GM12865 (cell line): Measurements from ENCODE around the gene TRAM2.

Source experiments
- DNase-seq: peaks from one replicate; pipeline ENCODE4 v3.0.0; 2010; ENCODE audit warnings: low read depth
- H3K4me3 ChIP-seq: 2 replicates; pipeline ENCODE4 v1.5.1; 2011; ENCODE audit warnings: mild to moderate bottlenecking, low read depth, low read length, control low read depth
- TF ChIP-seq, protein P1 (sequence below): IDR thresholded peaks from 2 replicates; pipeline ENCODE4 v1.5.1; 2011; ENCODE audit warnings: low read length, control low read depth, low read depth, inconsistent platforms; ENCODE audit not compliant: insufficient read depth; ENCODE audit errors: missing control alignments

Gene TRAM2

DNA sequence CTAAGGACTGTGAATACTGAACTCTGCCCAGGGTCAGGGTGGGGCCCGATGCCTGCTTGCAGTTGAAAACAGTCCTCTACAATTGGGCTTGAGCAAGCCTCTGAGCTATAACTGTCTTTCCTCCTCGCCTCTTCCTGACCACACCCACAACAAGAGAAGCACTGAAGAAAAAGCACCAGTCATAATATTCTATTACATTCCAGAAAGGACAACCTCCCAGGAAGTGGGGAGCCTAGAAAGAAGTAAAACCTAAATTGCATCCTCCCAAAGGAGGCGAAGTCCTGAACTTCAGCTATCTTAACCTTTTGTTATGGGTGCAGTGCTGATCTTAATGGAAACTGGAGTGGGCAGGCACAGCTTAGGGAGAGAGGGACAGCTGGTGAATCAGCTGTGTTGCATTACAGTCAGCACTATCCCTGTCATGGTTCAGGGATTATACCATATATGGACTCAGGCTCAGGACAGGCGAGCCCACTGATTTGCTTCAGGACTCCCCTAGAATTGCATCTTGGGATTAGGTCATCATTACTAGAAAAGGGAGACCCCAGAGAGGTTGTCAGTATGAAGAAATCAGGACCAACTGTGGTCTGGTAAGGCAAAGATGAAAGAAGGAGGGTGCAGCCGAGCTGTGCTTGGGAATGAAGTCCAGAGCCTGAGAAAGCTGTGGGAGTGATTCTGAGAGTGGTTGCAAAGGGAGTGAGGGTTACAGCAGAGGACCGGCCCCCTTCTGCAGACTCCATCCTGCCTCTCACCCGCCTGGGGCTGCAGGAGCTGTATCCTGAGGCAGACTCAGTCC, 18.3 kb upstream of the TRAM2 start:
- TF ChIP-seq, protein P1, sequence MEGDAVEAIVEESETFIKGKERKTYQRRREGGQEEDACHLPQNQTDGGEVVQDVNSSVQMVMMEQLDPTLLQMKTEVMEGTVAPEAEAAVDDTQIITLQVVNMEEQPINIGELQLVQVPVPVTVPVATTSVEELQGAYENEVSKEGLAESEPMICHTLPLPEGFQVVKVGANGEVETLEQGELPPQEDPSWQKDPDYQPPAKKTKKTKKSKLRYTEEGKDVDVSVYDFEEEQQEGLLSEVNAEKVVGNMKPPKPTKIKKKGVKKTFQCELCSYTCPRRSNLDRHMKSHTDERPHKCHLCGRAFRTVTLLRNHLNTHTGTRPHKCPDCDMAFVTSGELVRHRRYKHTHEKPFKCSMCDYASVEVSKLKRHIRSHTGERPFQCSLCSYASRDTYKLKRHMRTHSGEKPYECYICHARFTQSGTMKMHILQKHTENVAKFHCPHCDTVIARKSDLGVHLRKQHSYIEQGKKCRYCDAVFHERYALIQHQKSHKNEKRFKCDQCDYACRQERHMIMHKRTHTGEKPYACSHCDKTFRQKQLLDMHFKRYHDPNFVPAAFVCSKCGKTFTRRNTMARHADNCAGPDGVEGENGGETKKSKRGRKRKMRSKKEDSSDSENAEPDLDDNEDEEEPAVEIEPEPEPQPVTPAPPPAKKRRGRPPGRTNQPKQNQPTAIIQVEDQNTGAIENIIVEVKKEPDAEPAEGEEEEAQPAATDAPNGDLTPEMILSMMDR: no peak
- no peak overlapping the region for H3K4me3 ChIP-seq
- DNase-seq: peak; percentile 73

DNA sequence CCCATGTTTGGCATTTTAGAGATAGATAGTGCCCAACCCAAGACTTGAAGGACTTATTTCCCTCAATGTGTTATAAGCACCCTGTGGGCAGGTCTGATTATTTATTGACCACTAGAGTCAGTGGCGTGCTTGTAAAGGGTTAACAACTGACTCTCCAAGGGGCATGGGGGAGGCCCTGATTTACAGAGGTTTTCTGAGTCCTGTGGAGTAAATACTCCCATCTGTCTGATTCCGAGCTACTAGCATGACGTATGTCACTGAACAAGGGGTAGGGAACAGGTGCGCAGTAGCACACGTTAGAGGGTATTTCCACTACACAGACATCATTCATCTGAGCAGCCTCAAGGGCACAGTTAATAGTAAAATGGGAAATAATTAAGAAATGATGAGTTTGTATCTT, 17.4 kb upstream of the TRAM2 start:
- H3K4me3 ChIP-seq: no peak overlapping the region
- DNase-seq: no peak
- TF ChIP-seq, protein P1: no peak

DNA sequence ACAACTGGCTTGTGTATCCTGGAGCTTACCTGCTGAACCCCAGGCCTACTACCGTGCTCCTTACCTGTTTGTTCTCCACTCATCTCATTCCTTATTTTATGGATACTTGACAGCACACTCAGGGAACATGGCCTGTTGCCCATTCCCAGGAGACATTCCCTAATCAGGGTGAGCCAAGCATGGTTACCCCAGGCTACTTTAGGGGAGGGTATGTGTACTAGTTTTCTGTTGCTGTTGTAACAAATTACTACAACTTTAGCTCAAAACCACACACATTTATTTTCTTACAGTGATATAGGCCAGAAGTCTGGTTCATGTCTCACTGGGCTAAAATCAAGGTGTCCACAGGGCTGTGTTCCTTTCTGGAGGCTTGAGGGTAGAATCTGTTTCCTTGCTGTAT, 15.0 kb upstream of the TRAM2 start:
- no peak for DNase-seq
- H3K4me3 ChIP-seq: no peak overlapping the region
- TF ChIP-seq, protein P1: no peak

DNA sequence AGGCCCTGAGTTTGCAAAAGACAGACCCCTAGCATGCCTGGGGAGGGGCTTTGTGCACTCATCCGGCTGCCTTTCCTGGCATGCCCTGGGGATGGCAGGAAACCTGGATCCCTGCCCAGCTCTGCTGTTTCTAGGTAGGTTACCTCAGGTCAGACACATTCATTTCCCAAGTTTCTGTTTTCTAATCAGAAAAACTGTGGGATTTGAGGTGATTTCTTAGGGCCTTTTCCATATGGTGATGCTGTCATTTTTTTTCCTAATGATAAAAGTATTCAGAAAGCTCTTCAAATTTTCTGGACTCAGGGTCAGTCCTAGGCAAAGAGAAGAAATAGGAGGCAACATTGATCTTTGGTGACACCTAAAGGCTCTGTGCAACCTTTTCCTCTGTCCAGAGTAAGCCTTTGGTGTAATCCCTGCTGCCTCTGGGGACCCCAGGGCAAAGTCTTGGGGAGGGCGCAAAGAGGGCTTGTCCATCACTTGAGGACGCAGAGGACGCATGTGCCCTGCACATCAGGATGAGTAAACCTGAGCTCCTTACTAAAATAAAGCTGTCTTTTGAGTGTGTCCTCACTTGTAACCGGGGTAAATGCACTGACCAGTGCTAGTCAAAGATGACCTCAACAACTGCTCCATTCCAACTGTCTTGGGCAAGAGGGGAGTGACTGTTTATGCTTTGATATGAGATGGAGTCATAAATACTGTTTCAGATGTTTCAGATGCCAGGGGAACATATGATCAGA, 13.5 kb upstream of the TRAM2 start:
- TF ChIP-seq, protein P1: no peak
- H3K4me3 ChIP-seq: no peak overlapping the region
- DNase-seq: no peak

DNA sequence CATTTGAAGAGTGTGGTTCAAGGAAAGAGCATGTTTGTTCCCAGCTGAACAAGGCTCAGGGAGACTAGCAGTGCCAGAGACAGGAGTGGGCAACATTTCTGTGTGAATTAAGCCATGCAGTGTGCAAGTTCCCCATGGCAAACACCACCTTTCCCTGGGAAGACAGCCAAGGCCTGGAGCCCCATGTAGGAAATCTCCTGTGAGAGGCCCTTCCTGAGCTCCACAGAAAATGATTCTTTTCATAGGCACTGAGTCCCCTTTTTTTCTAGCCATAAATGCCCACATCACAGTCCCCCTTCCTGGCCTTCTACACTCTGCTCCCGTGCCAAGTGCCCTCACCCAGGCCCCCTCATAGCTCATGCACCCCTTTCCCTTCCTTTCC, 11.8 kb upstream of the TRAM2 start:
- no peak for DNase-seq
- H3K4me3 ChIP-seq: no peak overlapping the region
- TF ChIP-seq, protein P1: no peak

DNA sequence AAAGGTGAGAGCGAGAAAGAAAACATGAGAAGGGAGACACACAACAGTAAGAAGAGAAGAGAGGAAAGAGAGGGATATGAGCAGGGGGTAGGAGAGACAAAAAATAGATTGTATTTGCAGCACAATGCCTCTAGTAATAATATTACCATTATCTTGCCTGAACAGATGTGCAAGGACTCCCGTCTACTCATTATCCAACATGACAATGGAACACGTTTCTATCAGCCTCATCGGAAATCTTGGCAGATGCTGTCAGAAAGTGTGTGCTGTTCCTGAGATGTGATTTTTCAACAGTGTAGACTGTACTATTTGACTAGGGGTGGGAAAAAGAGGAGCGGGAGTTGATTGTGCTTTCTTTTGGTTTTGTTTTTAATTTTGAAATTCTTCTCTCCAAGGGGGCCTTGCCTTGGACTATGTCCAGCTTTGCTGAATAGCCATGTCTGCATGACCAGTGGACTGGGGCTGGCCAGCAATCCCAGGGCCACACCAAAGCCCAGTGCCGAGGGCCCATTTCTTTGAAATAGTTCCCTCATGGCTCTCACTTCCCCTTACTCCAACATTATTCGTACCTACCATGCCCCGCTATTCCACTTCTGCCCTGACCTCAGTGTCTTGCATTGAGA, 11.3 kb upstream of the TRAM2 start:
- no peak overlapping the region for H3K4me3 ChIP-seq
- TF ChIP-seq, protein P1: no peak
- no peak for DNase-seq
